MCF 10A (cell line): ENCODE results near the gene CATSPERD. TPM values are rescaled to one million over a fixed set of nuclear protein-coding genes. Genes with fewer than 3 reads are reported as not detected.

Experiments
- BruUV-seq: library from RNA; stranded (reverse); fragments of 400-500 nt; replicated peaks from 2 replicates; lab custom pipeline; 2021; lab: Mats Ljungman, UMichigan
- CTCF ChIA-PET: fragments of 300-600 bp; sonication (Branson Sonifier 250); formaldehyde crosslinking; extraction: SDS; loops from one replicate; lab custom pipeline; 2021; ENCODE audit warnings: antibody characterized with exemption, inconsistent platforms; lab: Yijun Ruan, JAX
- POLR2A ChIA-PET: fragments of 300-600, 350-650 bp; sonication (Branson Sonifier 250); formaldehyde crosslinking; extraction: SDS; loops from one replicate; lab custom pipeline; 2020; ENCODE audit warnings: antibody characterized with exemption, inconsistent platforms; lab: Yijun Ruan, JAX
- DNase-seq: peaks from one replicate; pipeline ENCODE4 v3.0.0-alpha.2; 2018; ENCODE audit not compliant: unreplicated experiment
- H3K27ac Mint-ChIP-seq: one replicate; pipeline ENCODE4 v1.8.0; 2022; ENCODE audit warnings: mild to moderate bottlenecking, low read depth, mixed read lengths; ENCODE audit not compliant: unreplicated experiment
- H3K27me3 Mint-ChIP-seq: one replicate; pipeline ENCODE4 v1.8.0; 2022; ENCODE audit warnings: mixed read lengths; ENCODE audit not compliant: insufficient read depth, unreplicated experiment
- H3K36me3 Mint-ChIP-seq: one replicate; pipeline ENCODE4 v1.8.0; 2022; ENCODE audit warnings: mild to moderate bottlenecking, moderate library complexity, mixed read lengths; ENCODE audit not compliant: insufficient read depth, unreplicated experiment
- H3K4me1 Mint-ChIP-seq: one replicate; pipeline ENCODE4 v1.8.0; 2022; ENCODE audit warnings: mixed read lengths; ENCODE audit not compliant: insufficient read depth, unreplicated experiment
- H3K4me3 Mint-ChIP-seq: one replicate; pipeline ENCODE4 v1.8.0; 2022; ENCODE audit warnings: mild to moderate bottlenecking, moderate library complexity, mixed read lengths; ENCODE audit not compliant: unreplicated experiment
- H3K9me3 Mint-ChIP-seq: one replicate; pipeline ENCODE4 v1.8.0; 2022; ENCODE audit warnings: mixed read lengths; ENCODE audit not compliant: unreplicated experiment
- intact Hi-C: fragments of 100-400 bp; cut with micrococcal nuclease; formaldehyde crosslinking; loops from 2 replicates; pipeline ENCODE4 v1.14.1; 2022
- total RNA-seq: library from RNA; stranded (reverse); gene quantifications from 2 replicates; pipeline ENCODE4 v1.2.3, GENCODE V29; 2022
- TF ChIP-seq, protein P1 (sequence below): fragments of 200-600 bp; IDR thresholded peaks from one replicate; pipeline ENCODE4 v1.8.0; 2022; ENCODE audit warnings: antibody characterized with exemption, mild to moderate bottlenecking; ENCODE audit not compliant: unreplicated experiment

Gene CATSPERD
- total RNA-seq, 1 experiment from 2014 or later = not detected

- H3K4me1 Mint-ChIP-seq = peaks cover 26% of the 10 kb centered on the region
- no peaks in the 10 kb centered on the region for H3K36me3 Mint-ChIP-seq
- TF ChIP-seq, protein P1, sequence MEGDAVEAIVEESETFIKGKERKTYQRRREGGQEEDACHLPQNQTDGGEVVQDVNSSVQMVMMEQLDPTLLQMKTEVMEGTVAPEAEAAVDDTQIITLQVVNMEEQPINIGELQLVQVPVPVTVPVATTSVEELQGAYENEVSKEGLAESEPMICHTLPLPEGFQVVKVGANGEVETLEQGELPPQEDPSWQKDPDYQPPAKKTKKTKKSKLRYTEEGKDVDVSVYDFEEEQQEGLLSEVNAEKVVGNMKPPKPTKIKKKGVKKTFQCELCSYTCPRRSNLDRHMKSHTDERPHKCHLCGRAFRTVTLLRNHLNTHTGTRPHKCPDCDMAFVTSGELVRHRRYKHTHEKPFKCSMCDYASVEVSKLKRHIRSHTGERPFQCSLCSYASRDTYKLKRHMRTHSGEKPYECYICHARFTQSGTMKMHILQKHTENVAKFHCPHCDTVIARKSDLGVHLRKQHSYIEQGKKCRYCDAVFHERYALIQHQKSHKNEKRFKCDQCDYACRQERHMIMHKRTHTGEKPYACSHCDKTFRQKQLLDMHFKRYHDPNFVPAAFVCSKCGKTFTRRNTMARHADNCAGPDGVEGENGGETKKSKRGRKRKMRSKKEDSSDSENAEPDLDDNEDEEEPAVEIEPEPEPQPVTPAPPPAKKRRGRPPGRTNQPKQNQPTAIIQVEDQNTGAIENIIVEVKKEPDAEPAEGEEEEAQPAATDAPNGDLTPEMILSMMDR = no peak
- POLR2A ChIA-PET = interaction anchor here (0.7 to 1.7 kb wide), 4 partner anchors 8 to 634 kb away, joined by 3 to 7 read pairs (median 4); partner anchors contain the start of genes CATSPERD, LONP1 and RPL36
- peak overlapping the region; percentile 76 for H3K4me3 Mint-ChIP-seq
- no peak for DNase-seq
- BruUV-seq = no TSS peak
- no peaks in the 10 kb centered on the region for H3K27me3 Mint-ChIP-seq
- intact Hi-C loops = no loop called here
- H3K27ac Mint-ChIP-seq = peak overlapping the region; percentile 32
- CTCF ChIA-PET = no interaction called here
- H3K9me3 Mint-ChIP-seq = no peaks in the 10 kb centered on the region
Observed at GRCh38 chr19:5681391-5682106, 38.9 kb upstream of the CATSPERD start.

GRCh38 chr19:5682107-5682482 is 38.3 kb upstream of the CATSPERD start:
- Mint-ChIP-seq H3K9me3 (no peaks in the 10 kb centered on the region), H3K27ac (peak overlapping the region; percentile 32), H3K4me1 (peaks cover 26% of the 10 kb centered on the region), H3K27me3 (no peaks in the 10 kb centered on the region), H3K4me3 (peak overlapping the region; percentile 76), H3K36me3 (no peaks in the 10 kb centered on the region)
- TF ChIP-seq, protein P1 = no peak
- BruUV-seq = no TSS peak
- intact Hi-C loops = no loop called here
- DNase-seq = no peak
- POLR2A ChIA-PET = interaction anchor here (0.7 to 1.7 kb wide), 5 partner anchors 8 to 634 kb away, joined by 3 to 7 read pairs (median 6); partner anchors contain the start of genes CATSPERD, LONP1, RPL36 and SAFB
- CTCF ChIA-PET = no interaction called here

GRCh38 chr19:5683177-5683886 is 37.1 kb upstream of the CATSPERD start:
- no TSS peak for BruUV-seq
- no peaks in the 10 kb centered on the region for H3K9me3 Mint-ChIP-seq
- no peaks in the 10 kb centered on the region for H3K27me3 Mint-ChIP-seq
- ChIA-PET POLR2A (interaction anchor here (1.0 to 1.2 kb wide), 2 partner anchors 37 to 61 kb away, joined by 3 to 6 read pairs; partner anchors contain the start of genes CATSPERD, LONP1, SAFB and SAFB2), CTCF (interaction anchor here (0.5 to 0.6 kb wide), 4 partner anchors 48 to 1236 kb away, joined by 3 read pairs; no protein-coding TSS in a partner anchor)
- H3K4me1 Mint-ChIP-seq = peaks cover 26% of the 10 kb centered on the region
- TF ChIP-seq, protein P1 = no peak
- H3K27ac Mint-ChIP-seq = no peak overlapping the region
- H3K36me3 Mint-ChIP-seq = no peaks in the 10 kb centered on the region
- intact Hi-C loops = no loop called here
- DNase-seq = no peak
- no peak overlapping the region for H3K4me3 Mint-ChIP-seq
